Esophagus muscularis mucosa (tissue), 4 donors: ENCODE measurements around the gene EML2. TPM values are rescaled to one million over a fixed set of nuclear protein-coding genes. Genes with fewer than 3 reads are reported as not detected.

ENCODE experiments used
- DNase-seq: peaks from one replicate; pipeline ENCODE4 v3.0.0-alpha.2; 2017; ENCODE audit errors: extremely low spot score
- H3K27ac ChIP-seq, 4 donors: fragments of 200-600 bp; sonication (generic); replicated peaks in 1 of 4; 1 replicate in 3 of 4; 2 replicates in 1 of 4; pipeline ENCODE4 v1.5.1; 2016 to 2019; ENCODE audit warnings: mild to moderate bottlenecking in 1 of 4
- H3K27me3 ChIP-seq, 4 donors: fragments of 200-600 bp; sonication (generic); one replicate each; pipeline versions ENCODE4 v1.5.1 to v1.6.0; 2016 to 2019
- H3K36me3 ChIP-seq, 4 donors: fragments of 200-600 bp; sonication (generic); one replicate each; pipeline ENCODE4 v1.5.1; 2016 to 2019
- H3K4me1 ChIP-seq, 4 donors: fragments of 200-600 bp; sonication (generic); one replicate each; pipeline ENCODE4 v1.5.1; 2016 to 2019
- H3K4me3 ChIP-seq, 4 donors: fragments of 200-600 bp; sonication (generic); 1 replicate in 2 of 4; 2 replicates in 2 of 4; pipeline ENCODE4 v1.5.1; 2016 to 2019; ENCODE audit warnings: mild to moderate bottlenecking in 4 of 4, moderate library complexity in 1 of 4
- H3K9me3 ChIP-seq, 4 donors: fragments of 200-600 bp; sonication (generic); 1 replicate in 3 of 4; 2 replicates in 1 of 4; pipeline ENCODE4 v1.5.1; 2016 to 2019
- CTCF ChIP-seq, 3 experiments: fragments of 200-600 bp in 2 of 3; fragments of 450-650 bp in 1 of 3; sonication (generic) in 2 of 3; IDR thresholded peaks; one replicate each; pipeline ENCODE4 v1.5.1; 2017 to 2019; ENCODE audit warnings: antibody characterized with exemption in 3 of 3, mild to moderate bottlenecking in 2 of 3, moderate library complexity in 1 of 3
- EP300 ChIP-seq: sonication (generic); formaldehyde crosslinking; IDR thresholded peaks from one replicate; pipeline ENCODE4 v1.6.1; 2017; ENCODE audit warnings: antibody characterized with exemption
- POLR2A ChIP-seq: fragments of 450-650 bp; IDR thresholded peaks from one replicate; pipeline ENCODE4 v1.6.1; 2017; ENCODE audit warnings: antibody characterized with exemption, moderate library complexity, mild to moderate bottlenecking, low read depth
- POLR2AphosphoS5 ChIP-seq, 2 donors: sonication (generic); formaldehyde crosslinking; IDR thresholded peaks; one replicate each; pipeline ENCODE4 v1.6.1; 2017; ENCODE audit warnings: antibody characterized with exemption in 2 of 2
- WGBS: methylation state at CpG from one replicate; pipeline ENCODE4 v1.1.5; 2018; 5-methylcytosine and 5-hydroxymethylcytosine counted together
- intact Hi-C: fragments of 100-400 bp; cut with DNase I; formaldehyde crosslinking; loops from one replicate; pipeline ENCODE4 v1.15.1; 2023
- total RNA-seq, 4 donors: library from RNA; depleted of rRNA; stranded (reverse); fragments of >200 nt; gene quantifications; one replicate each; pipeline versions ENCODE4 v1.1.0 to v1.2.1, GENCODE V29; 2016

The EML2 gene
- total RNA-seq, 4 donors from 2014 or later = 12.0 to 28.4 (median 18.3) TPM

GRCh38 chr19:45591004-45591637 lies 48.1 kb downstream of the EML2 start:
- Histone ChIP-seq H3K36me3 (peaks cover 0 to 50% (median 0%) of the 10 kb centered on the region in 4 donors), H3K4me3 (no peak overlapping the region), H3K9me3 (no peaks in the 10 kb centered on the region), H3K27me3 (peaks cover 0 to 58% (median 4%) of the 10 kb centered on the region in 4 donors), H3K27ac (no peak overlapping the region), H3K4me1 (peaks cover 0 to 17% (median 1%) of the 10 kb centered on the region in 4 donors)
- TF ChIP-seq CTCF (IDR thresholded peaks at IDR 0.05) (peak; percentile 15 to 17 (median 15)), EP300 (no peak), POLR2A (no peak), POLR2AphosphoS5 (IDR thresholded peaks at IDR 0.05) (no peak)
- WGBS = 60% methylated on average over 38 of the region's 48 CpGs
- intact Hi-C loops = no loop called here
- DNase-seq = no peak

GRCh38 chr19:45590300-45591003 lies 48.7 kb downstream of the EML2 start:
- Histone ChIP-seq H3K4me1 (peaks cover under 1 to 15% (median 4%) of the 10 kb centered on the region in 4 donors), H3K27ac (no peak overlapping the region), H3K27me3 (peaks cover 0 to 51% (median 4%) of the 10 kb centered on the region in 4 donors), H3K9me3 (no peaks in the 10 kb centered on the region), H3K36me3 (peaks cover 0 to 51% (median 0%) of the 10 kb centered on the region in 4 donors), H3K4me3 (no peak overlapping the region)
- TF ChIP-seq POLR2AphosphoS5 (IDR thresholded peaks at IDR 0.05) (no peak), EP300 (no peak), POLR2A (no peak), CTCF (IDR thresholded peaks at IDR 0.05) (no peak)
- WGBS = 56% methylated on average over 12 of the region's 15 CpGs
- intact Hi-C loops = no loop called here
- DNase-seq = no peak

GRCh38 chr19:45589768-45590167 lies 49.4 kb downstream of the EML2 start:
- 88% methylated on average over 4 of the region's 4 CpGs for WGBS
- TF ChIP-seq CTCF (IDR thresholded peaks at IDR 0.05) (no peak), POLR2A (no peak), POLR2AphosphoS5 (IDR thresholded peaks at IDR 0.05) (no peak), EP300 (no peak)
- intact Hi-C loops = no loop called here
- Histone ChIP-seq H3K9me3 (no peaks in the 10 kb centered on the region), H3K27ac (no peak overlapping the region), H3K4me1 (peaks cover 6 to 18% (median 9%) of the 10 kb centered on the region in 4 donors), H3K27me3 (peaks cover 0 to 44% (median 4%) of the 10 kb centered on the region in 4 donors), H3K4me3 (no peak overlapping the region), H3K36me3 (peaks cover 0 to 51% (median 0%) of the 10 kb centered on the region in 4 donors)
- no peak for DNase-seq

GRCh38 chr19:45587873-45588272 lies 51.3 kb downstream of the EML2 start:
- TF ChIP-seq EP300 = no peak
- no peak for TF ChIP-seq CTCF (IDR thresholded peaks at IDR 0.05)
- no peak for TF ChIP-seq POLR2A
- TF ChIP-seq POLR2AphosphoS5 (IDR thresholded peaks at IDR 0.05) = no peak
- Histone ChIP-seq H3K27ac (no peak overlapping the region), H3K27me3 (peaks cover 0 to 27% (median 4%) of the 10 kb centered on the region in 4 donors), H3K4me3 (no peak overlapping the region), H3K9me3 (no peaks in the 10 kb centered on the region), H3K36me3 (peaks cover 0 to 51% (median 0%) of the 10 kb centered on the region in 4 donors), H3K4me1 (peaks cover 14 to 19% (median 17%) of the 10 kb centered on the region in 4 donors)
- DNase-seq = no peak
- no CpG with 5 or more reads among the region's 4 CpGs for WGBS
- intact Hi-C loops = no loop called here
